SIG-M5 treated with dmso at 0.1 percent for 504 hours (cell line): ENCODE measurements around the gene ABCA7.

Experiments
- DNase-seq: peaks from one replicate; lab custom pipeline; 2025; ENCODE audit not compliant: unreplicated experiment; lab: John Stamatoyannopoulos, UW

ABCA7 gene

GRCh38 chr19:1040476-1041271, 767 bp downstream of the ABCA7 start:
- peak; percentile 76 for DNase-seq

- no peak for DNase-seq
Observed at GRCh38 chr19:1041272-1041834, 1.4 kb downstream of the ABCA7 start.

- no peak for DNase-seq
Observed at GRCh38 chr19:1041835-1042685, 2.2 kb downstream of the ABCA7 start.

GRCh38 chr19:1042689-1043511, 3.0 kb downstream of the ABCA7 start:
- DNase-seq, result no peak

- peak; percentile 39 for DNase-seq
Observed at GRCh38 chr19:1045247-1045603, 5.3 kb downstream of the ABCA7 start.

GRCh38 chr19:1046117-1046626, 6.3 kb downstream of the ABCA7 start:
- DNase-seq, result no peak

- no peak for DNase-seq
Observed at GRCh38 chr19:1046836-1047695, 7.2 kb downstream of the ABCA7 start.

GRCh38 chr19:1047696-1048147, 7.8 kb downstream of the ABCA7 start:
- DNase-seq, result no peak

GRCh38 chr19:1049106-1049505, 9.2 kb downstream of the ABCA7 start:
- DNase-seq, result no peak

GRCh38 chr19:1049800-1050199, 9.9 kb downstream of the ABCA7 start:
- no peak for DNase-seq

- no peak for DNase-seq
Observed at GRCh38 chr19:1050989-1051788, 11.3 kb downstream of the ABCA7 start.

- no peak for DNase-seq
Observed at GRCh38 chr19:1051791-1052190, 11.9 kb downstream of the ABCA7 start.

GRCh38 chr19:1052349-1052975, 12.6 kb downstream of the ABCA7 start:
- no peak for DNase-seq

- DNase-seq, result no peak
Observed at GRCh38 chr19:1053176-1054101, 13.5 kb downstream of the ABCA7 start.

- DNase-seq, result no peak
Observed at GRCh38 chr19:1054102-1055027, 14.5 kb downstream of the ABCA7 start.

GRCh38 chr19:1055028-1055425, 15.1 kb downstream of the ABCA7 start:
- DNase-seq, result no peak
